HuH-7.5 (cell line): ENCODE data around the gene SEC22C.
"Not testable (repeated sequence)": the region's sequence is repeated elsewhere in the genome, so short reads cannot be mapped to it uniquely, and the experiment has no call there.

Experiments
- DNase-seq: peaks from one replicate; pipeline ENCODE4 v3.0.0; 2011; ENCODE audit warnings: low spot score

The SEC22C gene

DNA sequence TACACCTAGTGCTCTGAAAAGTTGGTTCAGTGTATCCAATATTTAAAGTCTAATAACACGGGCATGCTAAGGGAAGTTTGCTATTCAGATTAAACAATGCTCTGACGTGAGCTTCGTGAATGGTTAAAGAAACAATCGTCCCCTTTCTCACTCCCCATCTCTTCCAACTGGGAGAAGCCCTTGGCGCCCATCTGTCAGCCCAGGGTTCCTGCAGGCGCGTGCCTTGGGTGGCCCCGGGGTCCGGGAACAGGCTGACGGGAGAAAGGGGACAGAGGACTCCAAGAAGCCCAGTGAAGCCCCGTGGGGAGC is 413 bp downstream of the SEC22C start:
- no peak for DNase-seq

DNA sequence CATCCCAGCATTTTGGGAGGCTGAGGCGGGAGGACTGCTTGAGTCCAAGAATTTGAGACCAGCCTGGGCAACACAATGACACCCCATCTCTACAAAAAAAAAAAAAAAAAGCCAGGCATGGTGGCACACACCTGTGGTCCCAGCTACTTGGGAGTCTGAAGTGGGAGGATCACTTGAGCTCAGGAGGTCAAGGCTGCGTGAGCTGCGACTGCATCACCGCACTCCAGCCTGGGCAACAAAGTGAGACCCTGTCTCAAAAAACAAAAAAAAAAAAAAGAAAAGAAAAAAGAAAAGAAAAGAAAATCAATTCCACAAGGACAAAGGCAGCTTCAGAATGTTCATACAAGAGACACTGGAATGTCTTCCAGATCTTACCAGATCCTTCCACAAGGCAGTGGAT is 2.4 kb downstream of the SEC22C start:
- not testable (repeated sequence) for DNase-seq

DNA sequence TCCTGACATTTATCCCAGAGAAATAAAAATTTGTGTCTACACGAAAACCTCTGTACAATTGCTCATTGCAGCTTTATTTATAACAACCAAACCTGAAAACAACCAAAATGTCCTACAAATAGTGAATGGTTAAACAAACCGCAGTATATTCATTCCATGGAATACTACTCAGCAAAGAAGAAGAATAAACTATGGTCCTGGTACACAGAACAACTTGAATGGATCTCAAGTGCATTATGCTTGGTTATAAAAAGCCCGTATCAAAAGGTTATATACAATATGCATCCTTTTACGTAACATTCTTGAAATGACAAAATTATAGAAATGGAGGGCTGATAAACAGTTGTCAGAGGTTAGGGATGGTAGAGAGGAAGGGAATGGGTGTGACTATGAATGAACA is 3.7 kb downstream of the SEC22C start:
- no peak for DNase-seq

DNA sequence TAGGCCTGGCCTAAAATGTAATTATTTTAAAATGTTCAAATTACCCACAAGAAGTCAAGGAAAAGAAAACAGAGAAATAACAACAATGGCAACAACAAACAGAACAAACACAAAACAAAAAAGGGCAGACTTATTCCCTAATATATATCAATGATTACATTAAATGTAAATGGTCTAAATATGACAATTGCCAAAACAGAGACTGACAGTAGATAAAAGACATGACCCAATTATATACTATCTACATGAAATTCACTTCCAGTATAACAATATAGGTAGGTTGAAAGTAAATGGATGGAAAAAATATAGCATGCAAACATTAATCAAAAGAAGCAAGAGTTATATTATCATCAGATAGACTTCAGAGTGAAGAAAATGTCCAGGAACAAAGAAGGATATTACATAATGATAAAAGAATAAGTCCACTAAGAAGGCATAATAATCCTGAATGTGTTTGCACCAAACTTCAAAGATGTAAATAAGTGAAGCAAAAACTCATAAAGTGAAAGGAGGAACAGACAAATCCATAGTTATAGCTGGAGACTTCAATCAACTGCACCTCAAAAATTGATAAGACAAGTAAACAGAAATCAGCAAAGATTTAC is 6.5 kb downstream of the SEC22C start:
- DNase-seq: no peak

DNA sequence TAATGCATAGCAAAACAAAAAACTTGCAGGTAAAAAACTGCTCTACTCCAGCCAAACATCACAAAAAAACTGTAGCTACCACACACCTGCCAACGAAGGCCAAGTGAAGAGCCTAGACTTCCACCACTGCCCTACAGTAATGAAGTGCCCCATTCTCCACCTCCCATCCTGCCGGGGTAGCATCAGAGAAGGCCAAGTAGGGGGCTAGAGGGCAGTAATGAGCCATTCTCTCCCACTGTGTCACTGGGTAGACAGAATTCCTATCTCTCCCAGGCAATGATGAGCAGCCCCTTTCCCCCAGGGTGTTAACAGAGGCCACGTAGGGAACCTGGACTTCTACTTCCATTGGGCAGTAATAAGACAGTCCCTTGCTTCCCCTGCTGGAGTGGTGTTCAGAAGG is 9.5 kb downstream of the SEC22C start:
- peak; percentile 51 for DNase-seq

DNA sequence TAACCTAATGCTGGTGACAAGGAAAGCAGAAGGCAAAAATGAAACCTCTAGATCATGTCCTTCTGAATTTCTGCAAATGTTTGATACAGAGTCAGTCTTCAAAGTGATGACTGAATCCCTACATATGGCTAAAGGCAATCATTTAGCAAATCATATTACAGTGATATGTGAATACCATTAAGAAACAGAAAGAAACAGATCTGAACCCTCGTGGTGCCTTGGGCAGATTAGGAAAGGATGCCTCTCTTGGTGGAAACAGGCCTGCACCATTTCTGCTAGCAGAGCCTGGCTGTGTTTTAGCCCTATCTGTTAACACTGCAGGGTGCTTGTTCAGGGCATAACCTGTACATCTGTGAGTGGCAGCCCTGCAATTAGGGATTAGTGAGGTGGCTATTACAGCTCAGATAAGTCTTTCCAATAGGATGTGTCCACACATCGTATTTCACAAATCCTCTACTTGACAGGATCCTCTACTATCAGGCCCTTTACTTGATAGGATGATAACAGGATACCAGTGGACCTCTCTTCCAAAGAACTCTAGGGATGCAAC is 12.1 kb downstream of the SEC22C start:
- no peak for DNase-seq

DNA sequence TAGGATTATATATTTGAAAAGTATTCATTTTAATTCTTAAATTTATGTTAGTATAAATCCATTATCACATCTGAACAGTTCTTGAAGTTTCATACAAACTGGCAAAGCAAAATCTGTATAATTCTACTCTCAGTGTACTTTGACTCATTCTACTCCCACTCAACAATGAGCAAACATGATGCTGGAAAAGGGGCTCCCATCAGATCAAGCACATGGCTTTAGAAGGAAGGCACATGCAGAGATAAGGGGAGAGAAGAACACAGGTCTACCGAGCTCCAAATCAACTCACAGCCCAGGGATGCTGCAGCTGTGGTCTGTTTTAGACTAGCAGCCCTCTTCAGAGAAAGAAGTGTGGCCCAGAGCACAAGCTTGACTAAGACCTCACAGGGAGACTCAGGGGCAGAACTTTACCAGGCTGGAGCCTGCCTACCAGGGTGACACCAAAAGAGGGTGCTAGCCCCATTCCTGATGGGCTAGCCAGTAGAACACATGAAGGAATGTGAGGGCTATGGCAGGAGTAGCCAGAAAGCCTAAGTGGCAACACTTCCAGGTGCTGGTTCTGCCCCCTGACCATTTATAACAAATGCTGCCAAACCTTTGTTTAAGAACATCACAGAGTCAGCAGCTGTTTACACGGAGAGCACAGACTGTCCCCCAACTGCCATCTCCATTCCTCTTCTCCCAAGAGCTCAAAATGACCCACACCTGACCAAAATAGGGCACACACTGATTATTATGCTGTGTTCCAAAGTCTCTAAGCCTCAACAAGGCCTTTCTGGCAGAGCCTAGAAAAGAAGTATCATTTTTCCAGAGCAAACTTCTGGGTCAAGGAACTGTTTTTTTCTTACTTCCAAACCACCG is 19.5 kb downstream of the SEC22C start:
- no peak for DNase-seq

DNA sequence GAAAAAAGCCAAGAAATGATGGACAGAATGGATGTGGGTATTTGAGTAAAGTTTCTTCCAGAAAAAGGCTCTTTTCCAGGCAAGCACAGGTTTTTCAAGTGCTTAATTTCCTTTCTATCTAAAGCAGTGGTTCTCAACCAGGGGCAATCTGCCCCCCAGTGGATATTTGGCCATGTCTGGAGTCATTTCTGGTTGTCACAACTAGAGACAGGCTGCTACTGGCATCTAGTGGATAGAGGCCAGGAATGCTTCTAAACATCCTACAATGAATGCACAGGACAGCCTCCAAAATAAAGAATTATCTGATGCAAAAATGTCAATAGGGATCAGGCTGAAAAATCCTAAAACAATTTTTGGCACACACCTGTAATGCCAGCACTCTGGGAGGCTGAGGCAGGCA is 23.9 kb downstream of the SEC22C start:
- DNase-seq: no peak

DNA sequence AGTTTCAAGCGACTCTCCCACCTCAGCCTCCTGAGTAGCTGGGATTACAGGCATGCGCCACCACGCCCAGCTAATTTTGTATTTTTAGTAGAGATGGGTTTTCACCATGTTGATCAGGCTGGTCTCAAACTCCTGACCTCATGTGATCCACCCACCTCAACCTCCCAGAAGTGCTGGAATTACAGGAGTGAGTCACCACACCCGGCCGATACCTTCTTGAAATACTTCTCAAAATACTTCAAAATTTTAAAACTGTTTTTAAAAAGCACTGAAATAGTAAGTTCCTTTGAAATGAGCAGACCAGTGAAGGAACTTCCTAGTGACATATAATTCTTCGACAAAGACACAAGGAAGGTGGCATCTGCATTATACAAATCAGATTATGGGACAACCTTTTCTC is 24.9 kb downstream of the SEC22C start:
- not testable (repeated sequence) for DNase-seq

DNA sequence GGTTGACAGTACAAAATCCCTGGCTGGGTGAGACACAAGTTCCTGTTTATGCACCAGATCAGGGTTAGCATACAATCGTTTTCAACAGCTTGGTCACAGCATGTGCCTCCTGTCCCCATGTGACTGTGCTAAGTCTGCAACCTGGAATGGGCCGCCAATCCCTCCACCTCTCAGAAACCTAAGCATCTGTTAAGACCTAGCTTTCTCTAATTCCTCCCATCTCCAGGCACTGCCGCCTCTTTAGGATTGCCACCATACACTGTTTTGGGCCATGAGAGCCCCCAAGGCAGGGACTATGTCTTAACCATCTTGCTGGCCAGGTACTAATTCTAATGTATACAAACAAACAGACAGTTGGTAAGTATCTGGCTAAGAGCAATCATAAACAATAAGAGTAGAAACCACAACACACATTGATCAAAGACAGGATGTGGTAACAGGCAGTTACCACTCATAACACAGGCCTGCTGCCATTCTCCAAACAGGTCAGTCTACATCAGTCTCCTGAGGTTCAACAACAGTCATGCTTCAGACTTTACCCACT is 25.6 kb downstream of the SEC22C start:
- no peak for DNase-seq

DNA sequence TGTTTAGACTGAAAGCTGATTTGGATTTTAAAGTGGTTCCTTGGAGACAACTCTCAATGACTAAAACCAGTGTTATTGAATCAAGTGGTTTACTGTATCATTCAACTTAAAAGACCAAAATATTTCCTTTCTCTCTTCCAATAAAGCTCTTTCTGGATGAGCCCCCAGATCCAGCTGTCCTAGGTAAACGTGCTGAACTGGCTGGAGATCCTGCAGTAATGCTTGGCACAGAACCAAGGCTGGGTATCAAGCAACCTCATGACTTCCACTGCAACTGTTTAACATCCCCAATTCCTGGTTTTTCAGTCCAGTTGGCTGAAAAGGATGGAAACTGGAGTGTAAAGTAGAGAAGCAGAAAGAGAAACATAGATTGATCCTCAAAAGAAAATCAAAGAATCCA is 28.9 kb downstream of the SEC22C start:
- DNase-seq: no peak

DNA sequence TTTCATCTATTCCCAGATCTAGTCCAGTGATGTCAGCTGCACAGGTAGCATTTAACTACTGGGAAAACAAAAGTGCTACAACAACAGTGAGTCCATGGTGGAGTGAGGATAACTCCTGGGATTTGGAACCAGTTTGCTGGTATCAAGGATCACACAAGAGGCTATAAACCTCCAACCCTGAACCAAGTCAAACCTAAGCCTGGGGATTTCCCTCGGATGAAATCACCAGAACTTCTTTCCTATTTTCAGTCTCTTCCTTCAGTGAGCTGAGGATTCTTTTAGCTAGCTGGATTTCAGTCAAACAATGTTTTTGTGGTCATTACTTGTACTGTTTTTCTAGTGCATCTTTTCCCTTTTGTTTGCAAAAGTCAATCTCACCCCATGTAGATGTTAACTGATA is 31.5 kb downstream of the SEC22C start:
- no peak for DNase-seq

DNA sequence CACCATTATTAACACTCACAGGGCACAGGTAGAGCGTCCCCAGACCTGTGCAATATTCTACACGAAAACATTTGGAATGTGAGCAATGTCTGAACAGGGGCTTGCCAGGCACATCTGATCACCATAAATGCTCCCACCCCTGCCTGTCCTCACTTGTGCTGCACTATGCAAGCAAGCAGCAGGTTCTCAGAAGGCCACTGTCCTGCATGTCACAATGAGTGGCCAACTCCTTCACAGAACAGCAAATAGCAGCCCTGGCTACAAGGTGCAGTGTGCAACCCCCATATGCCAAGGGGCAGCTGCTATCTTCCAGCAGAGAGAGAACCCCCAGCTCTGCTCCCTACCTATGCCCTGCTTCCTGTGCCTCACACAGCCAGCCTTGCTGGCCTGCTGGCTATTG is 32.6 kb downstream of the SEC22C start:
- DNase-seq: no peak

DNA sequence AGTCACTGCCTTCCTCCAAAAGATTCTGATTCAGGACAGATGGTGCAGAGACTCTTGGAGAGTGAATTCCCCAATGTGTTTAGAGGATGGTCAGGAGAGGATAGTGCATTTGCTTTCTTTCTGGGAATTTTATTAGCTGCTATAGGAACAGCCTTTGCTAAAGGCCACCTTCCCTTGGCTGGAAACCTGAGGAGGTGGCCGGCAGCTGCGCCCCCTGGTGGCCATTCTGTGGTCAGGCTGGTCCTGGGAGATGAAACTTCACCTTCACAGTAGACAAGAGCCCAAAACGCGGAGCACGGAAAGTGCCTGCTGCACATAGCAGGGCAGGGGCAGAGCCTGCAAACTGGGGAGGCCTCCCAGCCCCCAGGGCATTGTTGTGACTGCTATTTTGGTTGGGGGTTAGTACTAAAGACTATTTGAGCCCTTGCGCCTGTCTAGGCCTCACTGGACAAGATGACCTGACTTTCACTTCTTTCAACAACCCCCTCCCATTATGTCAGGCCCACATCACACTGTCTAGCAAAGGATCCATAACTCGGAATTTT is 34.3 kb downstream of the SEC22C start:
- DNase-seq: peak; percentile 67

DNA sequence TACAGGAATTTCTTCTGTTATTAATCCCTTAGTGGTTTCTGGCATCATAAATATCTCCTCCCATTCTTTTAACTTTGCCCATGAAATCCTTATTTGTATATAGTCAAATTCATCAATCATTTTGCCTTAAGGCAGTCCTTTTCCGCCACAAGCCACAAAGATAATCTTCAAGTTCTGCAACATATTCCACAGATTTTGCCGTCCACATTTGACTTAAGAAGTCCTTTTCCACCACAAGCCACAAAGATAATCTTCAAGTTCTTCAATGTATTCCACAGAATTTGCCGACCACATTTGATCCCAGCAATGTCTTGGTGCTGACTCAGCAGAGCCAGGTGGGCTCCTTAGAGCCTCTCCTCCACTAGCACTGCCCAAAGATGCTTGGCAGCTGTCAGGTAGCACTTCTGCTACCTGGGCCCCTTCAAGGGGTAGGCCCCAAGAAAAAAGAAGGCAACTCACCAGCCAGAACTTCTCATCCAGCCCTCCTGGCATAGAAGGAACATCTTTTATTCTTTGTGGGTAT is 35.0 kb downstream of the SEC22C start:
- no peak for DNase-seq

DNA sequence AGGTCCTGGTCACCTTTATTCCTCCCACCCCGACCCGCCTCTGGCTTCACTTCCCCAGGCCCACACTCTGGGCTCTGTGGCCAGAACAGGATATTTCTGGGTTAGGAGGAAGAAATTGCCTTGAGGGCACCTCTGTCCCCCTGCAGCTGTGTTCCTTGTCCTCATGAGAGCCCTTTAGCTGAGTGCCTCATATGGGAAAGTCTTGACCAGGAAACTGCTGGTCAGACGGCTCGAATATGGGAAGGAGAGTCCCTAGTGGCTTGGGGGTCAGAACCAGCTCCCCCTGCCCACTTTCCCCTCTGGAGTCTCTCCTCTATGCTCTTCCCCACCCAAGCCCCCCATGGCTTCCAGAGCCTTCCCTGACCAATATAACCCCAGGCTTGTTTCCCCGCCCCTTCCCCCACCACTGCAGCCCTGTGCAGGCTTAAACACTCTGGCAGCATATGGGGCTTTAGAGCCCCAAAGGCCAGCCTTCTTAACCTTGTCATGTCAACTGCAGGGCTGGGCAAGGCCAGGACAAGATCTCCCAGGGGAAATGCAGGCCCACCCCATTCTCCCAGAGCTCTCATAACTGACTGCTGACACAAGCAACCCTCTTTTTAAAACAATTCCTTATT is 36.4 kb downstream of the SEC22C start:
- DNase-seq: no peak

DNA sequence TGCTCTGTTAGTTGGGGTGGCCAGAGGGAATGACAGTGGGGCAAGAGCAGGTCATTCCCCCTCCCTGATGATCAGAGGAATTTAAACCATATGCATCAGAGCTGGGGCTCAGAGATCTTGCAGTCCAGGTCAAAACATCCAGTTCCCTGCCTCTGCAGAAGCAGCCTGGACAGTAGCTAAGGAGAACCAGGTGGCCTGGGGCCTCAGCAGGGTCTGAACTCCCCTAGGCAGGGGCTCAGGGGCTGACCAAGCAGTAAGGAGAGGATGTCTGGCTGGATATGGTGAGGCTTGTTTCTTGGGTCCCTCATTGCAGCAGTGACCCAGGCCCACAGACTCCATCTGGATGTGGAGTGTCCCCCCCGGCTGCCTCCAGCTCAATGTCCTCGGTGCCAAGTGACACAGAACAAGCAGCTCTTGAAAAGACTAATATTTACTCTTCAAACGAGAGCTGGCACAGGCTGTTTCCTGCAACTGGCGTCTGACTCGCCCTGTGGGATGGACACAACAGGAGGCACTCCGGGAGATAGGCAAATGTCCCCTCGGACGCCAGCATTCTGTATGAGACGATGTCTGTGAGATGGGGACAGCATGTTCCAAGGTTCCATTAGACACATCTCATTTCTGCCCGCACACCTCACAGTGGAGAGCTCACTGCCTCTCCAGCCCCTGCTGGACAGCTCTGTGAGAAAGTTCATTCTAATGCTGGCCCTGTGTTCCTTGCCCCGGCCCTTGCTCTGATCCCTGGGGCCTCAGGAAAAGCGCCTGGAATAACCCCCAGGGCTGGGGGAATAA is 37.1 kb downstream of the SEC22C start:
- DNase-seq: no peak

DNA sequence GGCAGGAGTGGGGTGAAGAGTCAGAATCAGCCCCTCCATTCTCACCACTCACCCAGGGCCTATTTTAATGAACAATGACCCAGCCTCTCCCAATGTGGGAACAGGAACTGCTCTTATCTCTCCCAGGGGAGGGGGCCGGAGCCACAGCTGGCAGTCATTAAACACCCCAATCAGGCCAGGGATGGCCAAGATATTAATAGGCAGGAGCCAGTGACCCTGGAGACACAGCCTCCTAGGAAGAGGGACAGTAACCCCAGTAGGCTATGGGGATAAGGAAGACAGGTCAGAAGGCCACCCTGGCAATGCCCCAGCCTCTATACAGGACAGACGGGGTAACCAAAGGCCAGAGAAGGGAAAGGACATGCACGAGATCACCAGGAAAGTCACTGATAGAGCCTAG is 40.7 kb downstream of the SEC22C start:
- DNase-seq: no peak

DNA sequence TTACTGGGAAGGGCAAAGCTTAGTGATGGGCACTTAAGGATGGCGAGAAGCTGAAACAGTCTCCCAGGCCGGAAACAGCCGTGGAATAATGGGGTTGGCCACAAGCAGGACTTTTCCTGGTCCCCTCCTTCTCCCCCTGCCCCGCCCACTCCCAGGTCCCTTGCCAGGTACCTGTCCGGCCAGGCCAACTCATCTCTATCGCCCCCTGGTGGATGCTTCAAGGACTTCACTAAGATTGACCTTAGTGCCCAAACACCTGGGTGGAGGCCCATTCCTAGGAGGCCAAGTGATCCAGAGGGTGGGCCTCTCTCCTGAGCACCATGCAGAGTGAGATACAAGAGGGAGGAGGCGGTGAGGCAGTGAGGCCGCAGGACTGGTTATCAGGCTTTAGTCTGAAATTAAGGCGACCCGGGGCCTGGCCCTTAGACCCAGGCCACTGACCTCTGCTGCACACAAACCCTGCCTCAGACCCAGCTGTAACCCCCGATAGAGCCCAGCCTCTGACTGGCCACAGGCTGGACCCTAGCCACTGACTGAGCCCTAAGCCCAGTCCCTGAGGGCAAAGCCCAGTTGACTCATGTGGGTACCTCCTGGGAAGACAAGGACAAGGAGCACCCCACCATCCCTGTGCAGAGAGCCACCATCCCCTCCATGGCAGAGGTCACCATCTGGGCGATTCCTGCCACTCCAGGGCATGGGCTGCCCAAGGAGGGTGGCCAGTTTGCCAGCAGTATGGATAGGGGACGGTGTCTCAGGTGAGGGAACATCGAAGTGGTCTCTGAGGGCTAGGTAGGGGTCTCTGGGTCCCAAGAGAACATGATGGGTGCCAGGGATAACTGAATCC is 41.7 kb downstream of the SEC22C start:
- peak; percentile 90 for DNase-seq

DNA sequence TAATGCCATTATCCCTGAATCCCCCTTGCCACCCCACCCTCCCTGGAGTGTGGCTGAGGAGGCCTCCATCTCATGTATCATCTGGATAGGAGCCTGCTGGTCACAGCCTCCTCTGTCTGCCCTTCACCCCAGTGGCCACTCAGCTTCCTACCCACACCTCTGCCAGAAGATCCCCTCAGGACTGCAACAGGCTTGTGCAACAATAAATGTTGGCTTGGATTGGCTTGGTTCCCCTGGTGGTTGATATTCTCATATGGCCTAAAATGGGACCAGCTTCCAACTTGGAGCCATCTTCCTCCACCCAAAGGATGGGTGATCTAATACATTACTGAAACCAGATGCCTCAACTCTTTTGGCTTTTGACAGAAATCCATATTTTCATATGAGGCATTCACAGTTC is 44.4 kb downstream of the SEC22C start:
- DNase-seq: no peak
